HCEC 1CT (cell line): ENCODE data around the gene CFAP68.
A peak's percentile ranks its signal among the peaks of the same experiment; 100 is the strongest.

Source experiments
- DNase-seq: peaks from one replicate; pipeline ENCODE4 v3.0.0-alpha.2; 2017

CFAP68 gene

GRCh38 chr11:111878849-111879636, at the start of gene CFAP68, which contains the start of gene FDXACB1:
TSS of gene CFAP68 (plus strand) at chr11:111879541. CDS start at chr11:111879561, 20 bp downstream.
TSS of gene FDXACB1 (minus strand) at chr11:111879165. CDS start at chr11:111879132, 33 bp downstream.
- peak; percentile 96 for DNase-seq

DNA sequence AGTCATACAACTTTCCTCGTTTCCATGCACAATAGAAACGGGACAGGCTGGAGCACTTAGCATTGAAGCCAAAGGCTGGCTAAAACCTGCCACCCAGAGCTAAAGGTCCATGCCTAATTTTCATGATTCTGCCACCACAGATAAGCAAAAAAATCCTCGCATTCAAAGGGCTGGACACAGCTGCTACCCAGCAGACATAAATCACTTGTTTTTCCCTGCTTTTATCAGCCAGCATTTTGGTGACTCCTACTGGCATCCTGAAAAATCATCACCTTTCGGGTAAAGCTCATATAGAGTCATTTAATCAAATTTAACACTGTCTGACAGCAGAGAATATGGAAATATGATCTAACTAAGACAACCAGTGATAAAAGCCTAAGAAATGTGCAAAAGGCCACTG, 45.8 kb upstream of the CFAP68 start:
- no peak for DNase-seq

GRCh38 chr11:111834432-111835163, 44.7 kb upstream of the CFAP68 start:
- no peak for DNase-seq

DNA sequence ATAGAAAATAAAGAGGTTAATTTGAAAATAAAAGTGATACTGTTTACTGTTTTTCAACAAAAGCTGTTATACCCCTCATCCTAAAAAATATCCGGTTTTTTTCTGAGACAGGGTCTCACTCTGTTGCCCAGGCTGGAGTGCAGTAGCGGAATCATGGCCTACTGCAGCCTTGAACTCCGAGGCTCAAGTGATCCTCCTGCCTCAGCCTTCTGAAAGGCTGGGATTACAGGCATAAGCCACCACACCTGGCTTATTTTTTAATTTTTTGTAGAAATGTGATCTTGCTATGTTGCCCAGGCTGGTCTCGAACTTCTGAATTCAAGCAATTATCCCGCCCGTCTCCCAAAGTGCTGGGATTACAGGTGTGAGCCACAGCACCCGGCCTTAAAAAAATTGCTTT, 43.7 kb upstream of the CFAP68 start:
- no peak for DNase-seq

- no peak for DNase-seq
These were observed 43.2 kb upstream of the CFAP68 start for GRCh38 chr11:111836162-111836561.

- peak; percentile 26 for DNase-seq
These were observed 42.6 kb upstream of the CFAP68 start for GRCh38 chr11:111836721-111837120.

DNA sequence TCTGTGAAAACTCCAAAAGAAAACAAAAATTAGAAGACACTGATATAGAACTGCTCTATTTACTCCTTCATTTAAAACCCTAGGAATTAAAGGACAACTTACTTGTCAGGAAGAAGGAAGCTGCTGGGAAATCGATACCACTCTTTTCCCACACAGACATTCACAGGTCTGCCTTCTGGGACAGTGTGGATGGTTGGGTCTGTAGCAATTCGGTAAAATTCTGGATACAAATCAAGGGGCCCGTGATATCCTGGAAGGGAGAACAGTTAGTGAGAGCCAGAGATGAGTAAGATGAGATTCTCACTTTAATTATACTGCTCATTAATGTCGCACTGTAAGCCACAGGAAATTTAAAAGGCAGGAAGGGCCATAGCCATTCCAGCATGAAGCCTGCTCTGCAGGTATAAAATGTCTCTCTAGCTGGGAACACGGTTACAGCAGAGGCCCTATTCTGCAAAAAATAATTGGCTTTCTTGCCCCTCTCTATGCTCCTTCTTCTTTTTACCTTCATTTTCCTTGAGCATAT, 41.9 kb upstream of the CFAP68 start:
- no peak for DNase-seq

DNA sequence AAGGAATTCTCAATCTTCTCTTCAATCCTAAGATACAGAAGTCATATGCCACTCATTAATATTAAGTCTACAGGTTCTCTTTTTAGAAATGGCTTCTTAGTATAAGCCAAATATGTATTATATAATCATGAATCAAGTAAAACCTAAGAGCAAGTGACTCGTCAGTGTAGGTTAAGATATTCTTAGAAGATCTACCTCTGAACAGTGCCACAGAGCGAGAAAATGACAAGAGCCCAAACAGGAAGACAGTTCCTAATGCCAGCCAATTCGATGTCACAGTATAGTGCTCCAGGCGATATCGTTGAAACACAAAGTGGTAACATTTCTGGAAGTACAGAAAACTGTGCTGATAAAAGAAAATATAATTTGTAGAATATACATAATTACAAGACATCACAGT, 41.3 kb upstream of the CFAP68 start:
- no peak for DNase-seq

DNA sequence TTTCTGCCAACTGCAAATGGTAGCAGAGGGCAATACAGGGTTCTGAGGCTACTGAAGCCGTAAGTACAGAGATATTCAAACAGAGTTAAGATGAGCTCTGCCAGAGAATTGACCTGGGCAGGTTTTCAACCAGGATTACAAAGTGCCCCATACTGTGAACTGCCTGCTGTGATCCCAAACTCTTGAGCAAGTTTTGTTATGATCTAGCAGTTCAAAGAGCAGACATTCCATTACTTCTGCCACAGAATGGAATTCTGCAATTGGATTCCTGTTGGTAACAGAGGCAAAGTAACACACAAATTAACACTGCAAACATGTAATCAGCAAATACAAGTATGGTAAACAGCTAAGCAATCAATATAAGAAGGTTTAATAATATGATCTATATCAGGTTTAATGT, 39.2 kb upstream of the CFAP68 start:
- DNase-seq = no peak

DNA sequence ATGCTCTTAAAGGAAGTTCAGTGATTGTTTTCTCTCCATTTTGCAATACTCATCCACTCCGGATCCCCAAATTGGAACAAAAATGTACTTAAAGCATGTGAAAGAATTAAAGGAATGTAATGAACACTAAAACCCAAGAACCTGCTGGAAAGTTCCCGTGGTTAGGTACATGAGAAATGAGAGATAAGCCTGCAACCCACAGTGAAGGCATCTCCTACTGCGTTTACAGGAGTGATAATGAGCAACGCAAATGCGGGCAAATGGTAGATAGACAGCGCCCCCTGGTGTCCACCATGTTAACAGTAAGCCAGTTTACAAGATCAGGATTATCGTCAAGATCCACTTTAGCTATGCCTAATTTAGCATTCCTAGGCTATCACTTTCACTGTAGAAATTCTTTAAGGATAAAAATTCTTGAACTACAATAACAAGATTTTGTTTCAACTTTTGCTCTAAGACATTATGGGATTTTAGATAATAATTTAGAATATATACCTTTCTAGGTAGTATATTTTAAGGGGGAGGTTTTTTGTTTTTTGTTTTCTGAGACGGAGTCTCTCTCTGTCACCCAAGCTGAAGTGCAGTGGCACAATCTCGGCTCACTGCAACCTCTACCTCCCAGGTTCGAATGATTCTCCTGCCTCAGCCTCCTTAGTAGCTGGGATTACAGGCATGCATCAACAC, 37.8 kb upstream of the CFAP68 start:
- DNase-seq = peak; percentile 77

GRCh38 chr11:111843661-111844060, 35.7 kb upstream of the CFAP68 start:
- no peak for DNase-seq

DNA sequence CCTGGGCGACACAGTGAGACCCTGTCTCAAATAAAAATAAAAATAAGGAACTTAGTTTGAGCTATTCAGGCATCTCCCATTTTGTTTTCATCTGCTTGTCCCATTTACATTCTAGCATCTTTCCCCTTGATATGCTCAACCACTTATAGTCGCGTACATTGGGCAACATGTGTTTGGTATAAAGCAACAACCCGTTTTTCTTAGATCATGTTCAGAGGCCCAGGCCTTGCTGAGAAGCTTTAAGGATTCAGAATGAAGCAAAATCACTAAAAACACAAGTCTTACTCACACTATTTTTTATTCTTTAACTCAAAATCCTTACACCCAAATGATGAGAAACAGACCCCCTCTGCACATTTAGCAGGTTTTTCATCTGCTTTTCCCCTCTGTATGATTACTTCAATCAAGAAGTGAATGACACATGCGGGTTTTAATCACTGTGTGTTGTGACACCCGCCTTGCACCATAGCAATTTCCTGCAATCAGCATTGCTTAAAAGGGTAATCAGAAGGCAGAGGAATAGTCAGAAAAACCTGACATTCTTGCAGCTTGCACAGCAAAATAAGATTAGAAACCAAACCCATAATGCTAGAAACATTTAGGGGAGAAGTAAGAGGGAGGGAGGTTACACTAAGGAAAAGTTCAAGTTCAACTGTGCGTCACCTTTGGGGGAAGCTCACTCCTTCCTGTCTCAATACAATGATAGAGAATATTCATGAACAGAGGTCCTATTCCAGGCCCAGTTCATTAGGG, 33.9 kb upstream of the CFAP68 start:
- DNase-seq = no peak

- DNase-seq = peak; percentile 51
These were observed 33.3 kb upstream of the CFAP68 start for GRCh38 chr11:111846063-111846462.

DNA sequence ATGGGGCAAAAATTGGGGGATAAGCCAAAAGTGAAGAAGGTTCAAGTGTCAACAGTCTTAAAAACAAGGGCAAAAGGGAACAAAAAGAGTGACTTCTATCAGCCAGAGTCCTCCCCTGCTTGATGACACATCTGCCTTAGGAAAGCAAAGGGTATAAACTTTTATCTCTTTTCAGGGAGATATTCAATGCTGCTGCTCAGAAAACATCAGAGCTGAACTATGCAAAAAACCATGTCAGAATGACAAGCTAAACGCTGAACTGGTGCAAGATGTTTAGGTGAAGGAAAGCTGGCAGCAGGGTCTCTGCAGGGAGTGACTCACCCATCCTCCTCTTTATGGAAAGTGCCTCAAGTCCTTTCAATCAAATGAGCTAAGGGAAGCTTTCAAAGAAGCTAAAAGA, 32.7 kb upstream of the CFAP68 start:
- peak; percentile 49 for DNase-seq

DNA sequence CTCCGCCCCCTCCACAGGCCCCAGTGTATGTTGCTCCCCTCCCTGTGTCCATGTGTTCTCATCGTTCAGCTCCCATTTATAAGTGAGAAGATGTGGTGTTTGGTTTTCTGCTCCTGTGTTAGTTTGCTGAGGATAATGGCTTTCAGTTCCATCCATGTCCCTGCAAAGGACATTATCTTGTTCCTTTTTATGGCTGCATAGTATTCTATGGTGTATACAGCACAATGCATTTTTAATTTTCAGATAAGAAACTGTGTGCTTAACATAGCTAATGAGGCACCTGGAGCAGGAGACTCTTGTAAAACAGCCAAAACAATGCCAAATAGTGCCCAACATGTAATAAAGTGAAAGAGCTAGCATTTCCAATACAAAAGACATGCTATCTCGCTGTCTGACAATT, 29.7 kb upstream of the CFAP68 start:
- no peak for DNase-seq

GRCh38 chr11:111851067-111851466, 28.3 kb upstream of the CFAP68 start:
- DNase-seq = no peak

DNA sequence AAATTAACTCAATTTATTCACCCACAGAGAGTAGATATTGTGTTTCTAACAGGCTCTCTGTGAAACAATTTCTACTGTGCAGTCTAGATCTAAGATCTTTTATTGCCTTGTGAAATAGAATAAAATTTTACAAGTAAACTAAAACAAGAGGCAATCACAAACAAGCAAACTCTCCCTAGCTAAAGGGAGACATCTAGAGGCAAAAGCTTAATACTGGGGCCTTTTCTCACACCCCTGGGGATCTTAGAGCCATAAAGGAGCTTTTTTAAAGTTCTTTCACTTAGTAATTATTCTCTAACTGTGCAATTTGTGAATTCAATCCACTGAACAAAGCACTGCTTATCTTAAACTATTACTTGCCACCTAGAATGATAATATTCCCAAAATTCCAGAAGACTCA, 27.7 kb upstream of the CFAP68 start:
- DNase-seq = peak; percentile 39

DNA sequence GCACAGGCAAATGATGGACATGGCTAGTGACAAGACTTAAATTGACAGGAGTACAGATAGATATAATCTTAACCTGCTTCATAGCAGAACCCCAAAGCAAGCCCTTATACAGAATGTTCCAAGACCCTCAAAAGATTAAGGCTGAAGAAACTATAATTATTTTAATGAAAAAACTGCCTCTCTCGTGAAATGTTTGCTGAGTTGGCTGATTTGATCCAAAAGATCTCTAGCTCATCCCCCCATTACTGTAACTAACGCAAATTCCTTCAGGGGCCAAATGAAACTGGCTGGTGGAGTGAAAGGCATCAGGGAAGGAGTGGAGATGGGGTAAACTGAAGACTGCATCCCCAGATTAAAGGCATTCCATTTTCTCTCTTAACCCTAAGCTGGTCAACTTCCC, 27.2 kb upstream of the CFAP68 start:
- DNase-seq = no peak

- DNase-seq = no peak
These were observed 23.8 kb upstream of the CFAP68 start for GRCh38 chr11:111855506-111855905.

DNA sequence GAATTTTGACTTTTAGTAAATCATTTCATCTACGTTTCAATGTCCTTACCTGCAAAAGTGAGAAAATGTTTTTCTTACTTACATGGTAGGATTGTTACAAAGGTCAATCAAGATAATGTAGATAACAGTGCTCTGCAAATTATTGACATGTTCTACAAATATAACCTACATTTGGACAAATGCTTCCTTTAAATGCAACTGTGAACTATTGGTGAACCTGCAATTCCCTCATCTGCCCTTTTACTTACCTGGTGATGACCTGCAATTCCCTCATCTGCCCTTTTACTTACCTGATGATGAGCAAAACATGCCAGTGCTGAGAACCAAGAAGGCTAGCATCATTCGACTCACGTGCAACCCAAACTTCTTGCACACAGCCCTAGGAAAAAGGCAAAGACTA, 19.1 kb upstream of the CFAP68 start:
- no peak for DNase-seq

GRCh38 chr11:111870113-111870512, 9.2 kb upstream of the CFAP68 start:
- no peak for DNase-seq

GRCh38 chr11:111870522-111870885, 8.8 kb upstream of the CFAP68 start:
- no peak for DNase-seq
